ENCODE data around the gene TEK. TPM values are rescaled to one million over a fixed set of nuclear protein-coding genes. Genes with fewer than 3 reads are reported as not detected.

Gene TEK
- total and polyA plus RNA-seq, 2 experiments from 2014 or later = 1.9 to 9.4 TPM

DNA sequence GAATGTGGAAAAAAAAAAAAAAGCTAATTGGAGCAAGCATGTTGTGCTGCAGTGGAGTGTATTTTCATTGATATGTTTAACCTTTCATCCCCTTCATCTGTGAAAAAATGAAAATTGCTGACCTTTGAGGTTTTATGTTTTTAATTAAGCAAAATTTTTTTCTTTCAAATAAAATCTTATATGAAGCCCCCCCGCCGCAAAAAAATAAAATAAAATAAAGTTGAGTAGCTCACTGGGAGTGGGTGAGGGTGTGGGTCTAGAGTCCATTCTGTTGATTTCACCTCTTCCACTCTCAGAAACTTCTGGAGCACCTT is 43.3 kb downstream of the TEK start:
- Histone ChIP-seq H3K4me3 (no peak overlapping the region), H3K4me1 (ENCODE audit: insufficient read depth) (0 out of 2 replicates have a peak, but pooled peaks cover 7% of the 10 kb centered on the region), H3F3A (replicated peaks; ENCODE audit: low read depth) (no peaks in the 10 kb centered on the region), H3K27ac (ENCODE audit: low read depth) (no peak overlapping the region), H3K79me2 (replicated peaks; ENCODE audit: insufficient read depth) (no peaks in the 10 kb centered on the region), H2AFZ (no peak overlapping the region), H3K9me2 (ENCODE audit: insufficient read depth) (no peaks in the 10 kb centered on the region), H3K36me3 (ENCODE audit: insufficient read depth) (no peaks in the 10 kb centered on the region), H3K4me2 (no peak overlapping the region), H4K20me1 (replicated peaks; ENCODE audit: insufficient read depth) (no peaks in the 10 kb centered on the region), H3K27me3 (ENCODE audit: insufficient read depth) (no peaks in the 10 kb centered on the region)
- Mint-ChIP-seq H3K36me3 (ENCODE audit: low read depth) (no peaks in the 10 kb centered on the region), H3K9me3 (no peaks in the 10 kb centered on the region), H3K4me3 (no peak overlapping the region), H3K27ac (no peak overlapping the region), H3K27me3 (ENCODE audit: insufficient read depth, low read depth, poor library complexity) (no peaks in the 10 kb centered on the region), H3K4me1 (peaks cover 8% of the 10 kb centered on the region)
- TF ChIP-seq NANOG (IDR thresholded peaks at IDR 0.05; ENCODE audit: borderline replicate concordance) (no peak), POLR2AphosphoS5 (IDR thresholded peaks at IDR 0.05; ENCODE audit: low read depth) (no peak), EZH2phosphoT487 (IDR thresholded peaks at IDR 0.05; ENCODE audit: unreplicated experiment) (no peak), STAT1 (IDR thresholded peaks at IDR 0.05; ENCODE audit: unreplicated experiment) (no peak), ZNF331 (CRISPR knock-in tag; IDR thresholded peaks at IDR 0.05; ENCODE audit: low read depth) (no peak), JUNB (IDR thresholded peaks at IDR 0.05; ENCODE audit: unreplicated experiment) (no peak), EZH2 (IDR thresholded peaks at IDR 0.05; ENCODE audit: low read depth, unreplicated experiment) (no peak), ZNF114 (CRISPR knock-in tag; IDR thresholded peaks at IDR 0.05) (no peak), CREB1 (CRISPR knock-in tag; IDR thresholded peaks at IDR 0.05; ENCODE audit: low read depth) (no peak)
- TF ChIP-seq, protein P1, sequence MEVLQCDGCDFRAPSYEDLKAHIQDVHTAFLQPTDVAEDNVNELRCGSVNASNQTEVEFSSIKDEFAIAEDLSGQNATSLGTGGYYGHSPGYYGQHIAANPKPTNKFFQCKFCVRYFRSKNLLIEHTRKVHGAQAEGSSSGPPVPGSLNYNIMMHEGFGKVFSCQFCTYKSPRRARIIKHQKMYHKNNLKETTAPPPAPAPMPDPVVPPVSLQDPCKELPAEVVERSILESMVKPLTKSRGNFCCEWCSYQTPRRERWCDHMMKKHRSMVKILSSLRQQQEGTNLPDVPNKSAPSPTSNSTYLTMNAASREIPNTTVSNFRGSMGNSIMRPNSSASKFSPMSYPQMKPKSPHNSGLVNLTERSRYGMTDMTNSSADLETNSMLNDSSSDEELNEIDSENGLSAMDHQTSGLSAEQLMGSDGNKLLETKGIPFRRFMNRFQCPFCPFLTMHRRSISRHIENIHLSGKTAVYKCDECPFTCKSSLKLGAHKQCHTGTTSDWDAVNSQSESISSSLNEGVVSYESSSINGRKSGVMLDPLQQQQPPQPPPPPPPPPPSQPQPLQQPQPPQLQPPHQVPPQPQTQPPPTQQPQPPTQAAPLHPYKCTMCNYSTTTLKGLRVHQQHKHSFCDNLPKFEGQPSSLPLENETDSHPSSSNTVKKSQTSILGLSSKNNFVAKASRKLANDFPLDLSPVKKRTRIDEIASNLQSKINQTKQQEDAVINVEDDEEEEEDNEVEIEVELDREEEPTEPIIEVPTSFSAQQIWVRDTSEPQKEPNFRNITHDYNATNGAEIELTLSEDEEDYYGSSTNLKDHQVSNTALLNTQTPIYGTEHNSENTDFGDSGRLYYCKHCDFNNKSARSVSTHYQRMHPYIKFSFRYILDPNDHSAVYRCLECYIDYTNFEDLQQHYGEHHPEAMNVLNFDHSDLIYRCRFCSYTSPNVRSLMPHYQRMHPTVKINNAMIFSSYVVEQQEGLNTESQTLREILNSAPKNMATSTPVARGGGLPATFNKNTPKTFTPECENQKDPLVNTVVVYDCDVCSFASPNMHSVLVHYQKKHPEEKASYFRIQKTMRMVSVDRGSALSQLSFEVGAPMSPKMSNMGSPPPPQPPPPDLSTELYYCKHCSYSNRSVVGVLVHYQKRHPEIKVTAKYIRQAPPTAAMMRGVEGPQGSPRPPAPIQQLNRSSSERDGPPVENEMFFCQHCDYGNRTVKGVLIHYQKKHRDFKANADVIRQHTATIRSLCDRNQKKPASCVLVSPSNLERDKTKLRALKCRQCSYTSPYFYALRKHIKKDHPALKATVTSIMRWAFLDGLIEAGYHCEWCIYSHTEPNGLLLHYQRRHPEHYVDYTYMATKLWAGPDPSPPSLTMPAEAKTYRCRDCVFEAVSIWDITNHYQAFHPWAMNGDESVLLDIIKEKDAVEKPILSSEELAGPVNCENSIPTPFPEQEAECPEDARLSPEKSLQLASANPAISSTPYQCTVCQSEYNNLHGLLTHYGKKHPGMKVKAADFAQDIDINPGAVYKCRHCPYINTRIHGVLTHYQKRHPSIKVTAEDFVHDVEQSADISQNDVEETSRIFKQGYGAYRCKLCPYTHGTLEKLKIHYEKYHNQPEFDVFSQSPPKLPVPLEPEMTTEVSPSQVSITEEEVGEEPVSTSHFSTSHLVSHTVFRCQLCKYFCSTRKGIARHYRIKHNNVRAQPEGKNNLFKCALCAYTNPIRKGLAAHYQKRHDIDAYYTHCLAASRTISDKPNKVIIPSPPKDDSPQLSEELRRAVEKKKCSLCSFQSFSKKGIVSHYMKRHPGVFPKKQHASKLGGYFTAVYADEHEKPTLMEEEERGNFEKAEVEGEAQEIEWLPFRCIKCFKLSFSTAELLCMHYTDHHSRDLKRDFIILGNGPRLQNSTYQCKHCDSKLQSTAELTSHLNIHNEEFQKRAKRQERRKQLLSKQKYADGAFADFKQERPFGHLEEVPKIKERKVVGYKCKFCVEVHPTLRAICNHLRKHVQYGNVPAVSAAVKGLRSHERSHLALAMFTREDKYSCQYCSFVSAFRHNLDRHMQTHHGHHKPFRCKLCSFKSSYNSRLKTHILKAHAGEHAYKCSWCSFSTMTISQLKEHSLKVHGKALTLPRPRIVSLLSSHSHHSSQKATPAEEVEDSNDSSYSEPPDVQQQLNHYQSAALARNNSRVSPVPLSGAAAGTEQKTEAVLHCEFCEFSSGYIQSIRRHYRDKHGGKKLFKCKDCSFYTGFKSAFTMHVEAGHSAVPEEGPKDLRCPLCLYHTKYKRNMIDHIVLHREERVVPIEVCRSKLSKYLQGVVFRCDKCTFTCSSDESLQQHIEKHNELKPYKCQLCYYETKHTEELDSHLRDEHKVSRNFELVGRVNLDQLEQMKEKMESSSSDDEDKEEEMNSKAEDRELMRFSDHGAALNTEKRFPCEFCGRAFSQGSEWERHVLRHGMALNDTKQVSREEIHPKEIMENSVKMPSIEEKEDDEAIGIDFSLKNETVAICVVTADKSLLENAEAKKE (CRISPR knock-in tag; IDR thresholded peaks at IDR 0.05) = no peak
- TF ChIP-seq, protein P2, sequence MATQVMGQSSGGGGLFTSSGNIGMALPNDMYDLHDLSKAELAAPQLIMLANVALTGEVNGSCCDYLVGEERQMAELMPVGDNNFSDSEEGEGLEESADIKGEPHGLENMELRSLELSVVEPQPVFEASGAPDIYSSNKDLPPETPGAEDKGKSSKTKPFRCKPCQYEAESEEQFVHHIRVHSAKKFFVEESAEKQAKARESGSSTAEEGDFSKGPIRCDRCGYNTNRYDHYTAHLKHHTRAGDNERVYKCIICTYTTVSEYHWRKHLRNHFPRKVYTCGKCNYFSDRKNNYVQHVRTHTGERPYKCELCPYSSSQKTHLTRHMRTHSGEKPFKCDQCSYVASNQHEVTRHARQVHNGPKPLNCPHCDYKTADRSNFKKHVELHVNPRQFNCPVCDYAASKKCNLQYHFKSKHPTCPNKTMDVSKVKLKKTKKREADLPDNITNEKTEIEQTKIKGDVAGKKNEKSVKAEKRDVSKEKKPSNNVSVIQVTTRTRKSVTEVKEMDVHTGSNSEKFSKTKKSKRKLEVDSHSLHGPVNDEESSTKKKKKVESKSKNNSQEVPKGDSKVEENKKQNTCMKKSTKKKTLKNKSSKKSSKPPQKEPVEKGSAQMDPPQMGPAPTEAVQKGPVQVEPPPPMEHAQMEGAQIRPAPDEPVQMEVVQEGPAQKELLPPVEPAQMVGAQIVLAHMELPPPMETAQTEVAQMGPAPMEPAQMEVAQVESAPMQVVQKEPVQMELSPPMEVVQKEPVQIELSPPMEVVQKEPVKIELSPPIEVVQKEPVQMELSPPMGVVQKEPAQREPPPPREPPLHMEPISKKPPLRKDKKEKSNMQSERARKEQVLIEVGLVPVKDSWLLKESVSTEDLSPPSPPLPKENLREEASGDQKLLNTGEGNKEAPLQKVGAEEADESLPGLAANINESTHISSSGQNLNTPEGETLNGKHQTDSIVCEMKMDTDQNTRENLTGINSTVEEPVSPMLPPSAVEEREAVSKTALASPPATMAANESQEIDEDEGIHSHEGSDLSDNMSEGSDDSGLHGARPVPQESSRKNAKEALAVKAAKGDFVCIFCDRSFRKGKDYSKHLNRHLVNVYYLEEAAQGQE (IDR thresholded peaks at IDR 0.05; ENCODE audit: unreplicated experiment) = no peak
- TF ChIP-seq, protein P3, sequence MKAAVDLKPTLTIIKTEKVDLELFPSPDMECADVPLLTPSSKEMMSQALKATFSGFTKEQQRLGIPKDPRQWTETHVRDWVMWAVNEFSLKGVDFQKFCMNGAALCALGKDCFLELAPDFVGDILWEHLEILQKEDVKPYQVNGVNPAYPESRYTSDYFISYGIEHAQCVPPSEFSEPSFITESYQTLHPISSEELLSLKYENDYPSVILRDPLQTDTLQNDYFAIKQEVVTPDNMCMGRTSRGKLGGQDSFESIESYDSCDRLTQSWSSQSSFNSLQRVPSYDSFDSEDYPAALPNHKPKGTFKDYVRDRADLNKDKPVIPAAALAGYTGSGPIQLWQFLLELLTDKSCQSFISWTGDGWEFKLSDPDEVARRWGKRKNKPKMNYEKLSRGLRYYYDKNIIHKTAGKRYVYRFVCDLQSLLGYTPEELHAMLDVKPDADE (IDR thresholded peaks at IDR 0.05) = no peak
- TF ChIP-seq, protein P4, sequence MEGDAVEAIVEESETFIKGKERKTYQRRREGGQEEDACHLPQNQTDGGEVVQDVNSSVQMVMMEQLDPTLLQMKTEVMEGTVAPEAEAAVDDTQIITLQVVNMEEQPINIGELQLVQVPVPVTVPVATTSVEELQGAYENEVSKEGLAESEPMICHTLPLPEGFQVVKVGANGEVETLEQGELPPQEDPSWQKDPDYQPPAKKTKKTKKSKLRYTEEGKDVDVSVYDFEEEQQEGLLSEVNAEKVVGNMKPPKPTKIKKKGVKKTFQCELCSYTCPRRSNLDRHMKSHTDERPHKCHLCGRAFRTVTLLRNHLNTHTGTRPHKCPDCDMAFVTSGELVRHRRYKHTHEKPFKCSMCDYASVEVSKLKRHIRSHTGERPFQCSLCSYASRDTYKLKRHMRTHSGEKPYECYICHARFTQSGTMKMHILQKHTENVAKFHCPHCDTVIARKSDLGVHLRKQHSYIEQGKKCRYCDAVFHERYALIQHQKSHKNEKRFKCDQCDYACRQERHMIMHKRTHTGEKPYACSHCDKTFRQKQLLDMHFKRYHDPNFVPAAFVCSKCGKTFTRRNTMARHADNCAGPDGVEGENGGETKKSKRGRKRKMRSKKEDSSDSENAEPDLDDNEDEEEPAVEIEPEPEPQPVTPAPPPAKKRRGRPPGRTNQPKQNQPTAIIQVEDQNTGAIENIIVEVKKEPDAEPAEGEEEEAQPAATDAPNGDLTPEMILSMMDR (conservative IDR thresholded peaks at IDR 0.05; ENCODE audit: low read depth in 2 of 2) = no peak
- DNase-seq (ENCODE audit: low spot score) = no peak
- no peak for ATAC-seq

All from GM23338 (cell line).